Measurements from ENCODE around the gene NCOA6.

DNA sequence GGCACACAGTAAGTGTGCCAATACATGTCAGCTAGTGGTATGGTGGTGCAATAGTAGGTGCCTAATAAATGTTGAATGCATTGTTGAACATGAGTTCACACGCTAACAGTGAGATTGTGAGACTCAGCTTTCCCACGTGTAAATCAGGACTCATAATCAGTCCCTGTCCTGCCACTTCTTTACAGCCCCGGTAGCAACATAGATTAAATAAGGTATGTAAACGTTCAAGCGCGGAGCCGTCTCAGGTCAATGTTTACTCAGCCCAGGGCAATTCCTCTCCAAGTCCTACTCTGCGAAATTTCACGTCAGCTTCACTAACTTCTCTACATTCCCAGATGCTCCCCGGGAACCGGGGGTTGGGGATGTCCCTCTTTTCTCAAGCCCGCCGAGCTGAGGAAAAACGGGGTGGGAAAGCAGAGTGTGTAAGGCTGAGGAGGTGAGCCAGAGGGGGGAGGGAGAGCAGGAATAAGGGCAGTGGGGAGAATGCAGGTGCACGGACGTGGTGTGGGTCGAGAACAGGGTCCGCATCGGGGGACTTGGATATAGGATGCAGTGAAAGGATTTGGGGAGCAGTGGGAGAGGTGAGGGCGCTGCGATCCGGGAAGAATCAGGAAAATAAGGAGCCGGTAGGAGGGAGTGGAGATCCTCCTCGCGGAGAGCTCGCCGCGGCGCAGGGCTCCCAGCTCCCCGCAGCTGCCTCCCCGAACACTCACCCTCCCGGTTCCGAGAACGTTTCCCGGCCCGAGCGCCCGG is 121.9 kb downstream of the NCOA6 start:
- TF ChIP-seq POLR2A (IDR thresholded peaks at IDR 0.05) = no peak
- TF ChIP-seq, protein P1, sequence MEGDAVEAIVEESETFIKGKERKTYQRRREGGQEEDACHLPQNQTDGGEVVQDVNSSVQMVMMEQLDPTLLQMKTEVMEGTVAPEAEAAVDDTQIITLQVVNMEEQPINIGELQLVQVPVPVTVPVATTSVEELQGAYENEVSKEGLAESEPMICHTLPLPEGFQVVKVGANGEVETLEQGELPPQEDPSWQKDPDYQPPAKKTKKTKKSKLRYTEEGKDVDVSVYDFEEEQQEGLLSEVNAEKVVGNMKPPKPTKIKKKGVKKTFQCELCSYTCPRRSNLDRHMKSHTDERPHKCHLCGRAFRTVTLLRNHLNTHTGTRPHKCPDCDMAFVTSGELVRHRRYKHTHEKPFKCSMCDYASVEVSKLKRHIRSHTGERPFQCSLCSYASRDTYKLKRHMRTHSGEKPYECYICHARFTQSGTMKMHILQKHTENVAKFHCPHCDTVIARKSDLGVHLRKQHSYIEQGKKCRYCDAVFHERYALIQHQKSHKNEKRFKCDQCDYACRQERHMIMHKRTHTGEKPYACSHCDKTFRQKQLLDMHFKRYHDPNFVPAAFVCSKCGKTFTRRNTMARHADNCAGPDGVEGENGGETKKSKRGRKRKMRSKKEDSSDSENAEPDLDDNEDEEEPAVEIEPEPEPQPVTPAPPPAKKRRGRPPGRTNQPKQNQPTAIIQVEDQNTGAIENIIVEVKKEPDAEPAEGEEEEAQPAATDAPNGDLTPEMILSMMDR (IDR thresholded peaks at IDR 0.05) = peak in 1 of 6 experiments; percentile 16

Data from esophagus squamous epithelium (tissue), 4 donors.